OCI-LY7 (cell line): ENCODE data around the gene GALNT8. TPM values are rescaled to one million over a fixed set of nuclear protein-coding genes. Genes with fewer than 3 reads are reported as not detected.

Experiments
- BruUV-seq: library from RNA; stranded (reverse); fragments of 400-500 nt; replicated peaks from 2 replicates; lab custom pipeline; 2021; lab: Mats Ljungman, UMichigan
- CTCF ChIA-PET: fragments of 300-600 bp; sonication (Branson Sonifier 250); formaldehyde crosslinking; loops from one replicate; lab custom pipeline; 2022; ENCODE audit warnings: antibody characterized with exemption; ENCODE audit not compliant: unreplicated experiment; lab: Charles Lee
- POLR2A ChIA-PET: fragments of 300-600 bp; sonication (Branson Sonifier 250); formaldehyde crosslinking; loops from one replicate; lab custom pipeline; 2022; ENCODE audit warnings: antibody characterized with exemption; lab: Charles Lee
- DNase-seq: peaks from one replicate; pipeline ENCODE4 v3.0.0-alpha.2; 2015; ENCODE audit warnings: low spot score
- H2AFZ ChIP-seq: fragments of 200-600 bp; sonication (generic), shearing (Covaris generic); 2 replicates; pipeline ENCODE4 v1.6.1; 2014; ENCODE audit warnings: mild to moderate bottlenecking, antibody characterized with exemption, low read length, moderate library complexity
- H3K27ac ChIP-seq: fragments of 200-600 bp; sonication (generic); 2 replicates; pipeline ENCODE4 v1.5.1; 2014; ENCODE audit warnings: mixed run types, low read depth, mild to moderate bottlenecking, moderate library complexity, low read length, inconsistent platforms; ENCODE audit not compliant: poor library complexity, severe bottlenecking
- H3K36me3 ChIP-seq: fragments of 200-600 bp; sonication (generic); 2 replicates; pipeline ENCODE4 v1.6.1; 2014; ENCODE audit warnings: mild to moderate bottlenecking, antibody characterized with exemption, low read length, moderate library complexity, mixed read lengths; ENCODE audit not compliant: insufficient read depth
- H3K4me1 ChIP-seq: fragments of 200-600 bp; sonication (generic); 2 replicates; pipeline ENCODE4 v1.5.1; 2014; ENCODE audit warnings: mild to moderate bottlenecking, low read length; ENCODE audit not compliant: insufficient read depth, poor library complexity, severe bottlenecking
- H3K4me2 ChIP-seq: fragments of 200-600 bp; sonication (generic); 2 replicates; pipeline ENCODE4 v1.6.1; 2014; ENCODE audit warnings: mild to moderate bottlenecking, low read length
- H3K4me3 ChIP-seq: fragments of 200-600 bp; sonication (generic); 2 replicates; pipeline ENCODE4 v1.5.1; 2014; ENCODE audit warnings: mild to moderate bottlenecking, low read depth, low read length; ENCODE audit not compliant: poor library complexity, severe bottlenecking
- H3K79me2 ChIP-seq: fragments of 200-600 bp; sonication (generic); 2 replicates; pipeline ENCODE4 v1.6.1; 2016; ENCODE audit warnings: low read depth, mild to moderate bottlenecking, low read length, moderate library complexity, mixed read lengths; ENCODE audit not compliant: insufficient read depth
- H3K9me2 ChIP-seq: fragments of 200-600 bp; sonication (generic); 2 replicates; pipeline ENCODE4 v1.6.1; 2016; ENCODE audit warnings: mild to moderate bottlenecking, low read length, mixed read lengths; ENCODE audit not compliant: insufficient read depth
- H3K9me3 ChIP-seq: fragments of 200-600 bp; sonication (generic); 2 replicates; pipeline ENCODE4 v1.6.1; 2014; ENCODE audit warnings: mild to moderate bottlenecking, mixed run types, low read length, mixed read lengths
- H4K20me1 ChIP-seq: fragments of 200-600 bp; sonication (generic); 2 replicates; pipeline ENCODE4 v1.6.1; 2014; ENCODE audit warnings: mild to moderate bottlenecking, antibody characterized with exemption, low read length, moderate library complexity, mixed read lengths; ENCODE audit not compliant: insufficient read depth
- CTCF ChIP-seq: fragments of 200-600 bp; sonication (generic); conservative IDR thresholded peaks from 2 replicates; pipeline ENCODE4 v1.5.1; 2014; ENCODE audit warnings: mild to moderate bottlenecking, antibody characterized with exemption, low read length, moderate library complexity, mixed read lengths
- EZH2phosphoT487 ChIP-seq: fragments of 200-600 bp; sonication (generic); IDR thresholded peaks from 2 replicates; pipeline ENCODE4 v1.6.1; 2018; ENCODE audit warnings: low read depth, borderline replicate concordance, mild to moderate bottlenecking, mixed run types, antibody characterized with exemption, low read length, moderate library complexity, mixed read lengths
- intact Hi-C: fragments of 100-400 bp; cut with micrococcal nuclease; formaldehyde crosslinking; loops from one replicate; pipeline ENCODE4 v1.10.0; 2022; ENCODE audit not compliant: unreplicated experiment
- total RNA-seq, 2 experiments: library from RNA; depleted of rRNA in 1 of 2; stranded (reverse); fragments of >200 nt in 1 of 2; shearing (Covaris generic) in 1 of 2; gene quantifications; 2 replicates each; pipeline ENCODE4 v1.2.3, GENCODE V29; 2014 to 2022

GALNT8 gene
- total RNA-seq, 2 experiments from 2014 or later = 0.60 TPM; not detected in 1

GRCh38 chr12:4802841-4803240 is 82.6 kb downstream of the GALNT8 start:
- TF ChIP-seq EZH2phosphoT487 (no peak), CTCF (no peak)
- no TSS peak for BruUV-seq
- H3K36me3 ChIP-seq = peaks cover 21% of the 10 kb centered on the region
- intact Hi-C loops = no loop called here
- no peak overlapping the region for H3K4me2 ChIP-seq
- no peaks in the 10 kb centered on the region for H3K4me1 ChIP-seq
- no peaks in the 10 kb centered on the region for H3K9me2 ChIP-seq
- H4K20me1 ChIP-seq = no peaks in the 10 kb centered on the region
- ChIA-PET CTCF (no interaction called here), POLR2A (interaction anchor here (0.7 kb wide), 1 partner anchor 153 kb away, joined by 3 read pairs; no protein-coding TSS in a partner anchor)
- DNase-seq = no peak
- H2AFZ ChIP-seq = no peak overlapping the region
- no peak overlapping the region for H3K4me3 ChIP-seq
- H3K79me2 ChIP-seq = no peaks in the 10 kb centered on the region
- no peak overlapping the region for H3K27ac ChIP-seq
- no peaks in the 10 kb centered on the region for H3K9me3 ChIP-seq

- TF ChIP-seq EZH2phosphoT487 (no peak), CTCF (no peak)
- Histone ChIP-seq H3K9me2 (no peaks in the 10 kb centered on the region), H3K4me1 (no peaks in the 10 kb centered on the region), H3K27ac (no peak overlapping the region), H3K9me3 (no peaks in the 10 kb centered on the region), H3K4me3 (no peak overlapping the region), H4K20me1 (no peaks in the 10 kb centered on the region), H3K36me3 (peaks cover 47% of the 10 kb centered on the region), H3K4me2 (no peak overlapping the region), H3K79me2 (no peaks in the 10 kb centered on the region), H2AFZ (no peak overlapping the region)
- POLR2A ChIA-PET = interaction anchor here (0.7 kb wide), 1 partner anchor 13 kb away, joined by 3 read pairs; no protein-coding TSS in a partner anchor
- intact Hi-C loops = no loop called here
- BruUV-seq = TSS peak; percentile 1
- DNase-seq = no peak
- CTCF ChIA-PET = no interaction called here
Observed at GRCh38 chr12:4806439-4807115, 86.4 kb downstream of the GALNT8 start.

GRCh38 chr12:4807116-4807783 is 87.0 kb downstream of the GALNT8 start:
- no peak for DNase-seq
- intact Hi-C loops = no loop called here
- Histone ChIP-seq H3K27ac (no peak overlapping the region), H3K4me1 (no peaks in the 10 kb centered on the region), H2AFZ (no peak overlapping the region), H3K36me3 (peaks cover 47% of the 10 kb centered on the region), H4K20me1 (no peaks in the 10 kb centered on the region), H3K9me2 (no peaks in the 10 kb centered on the region), H3K9me3 (no peaks in the 10 kb centered on the region), H3K4me3 (no peak overlapping the region), H3K4me2 (no peak overlapping the region), H3K79me2 (no peaks in the 10 kb centered on the region)
- ChIA-PET POLR2A (no interaction called here), CTCF (no interaction called here)
- TF ChIP-seq CTCF (no peak), EZH2phosphoT487 (no peak)
- no TSS peak for BruUV-seq
